SK-N-MC (cell line): ENCODE measurements around the gene MTERF2.

Source experiments
- EZH2 ChIP-seq: fragments of 200-600 bp; sonication (generic); IDR thresholded peaks from one replicate; pipeline ENCODE4 v1.6.1; 2017; ENCODE audit warnings: antibody characterized with exemption
- POLR2AphosphoS5 ChIP-seq: IDR thresholded peaks from 2 replicates; pipeline ENCODE4 v1.6.1; 2012; ENCODE audit warnings: mild to moderate bottlenecking, low read depth, low read length, borderline replicate concordance

DNA sequence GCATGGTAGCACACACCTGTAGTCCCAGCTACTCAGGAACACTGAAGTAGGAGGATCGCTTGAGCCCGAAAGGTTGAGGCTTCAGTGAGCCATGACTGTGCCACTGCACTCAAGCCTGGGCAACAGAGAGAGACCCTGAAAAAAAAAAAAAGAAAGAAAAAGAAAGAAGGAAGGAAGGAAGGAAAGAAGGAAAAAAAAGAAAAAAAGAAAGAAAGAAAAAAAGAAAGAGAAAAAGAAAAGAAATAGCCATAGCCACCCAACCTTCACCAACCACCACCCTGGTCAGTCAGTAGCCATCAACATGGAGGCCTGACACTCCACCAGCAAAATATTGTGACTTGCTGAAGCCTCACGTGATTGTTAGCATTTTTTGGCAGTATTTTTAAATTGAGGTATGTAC is 52.7 kb downstream of the MTERF2 start:
- TF ChIP-seq EZH2 (no peak), POLR2AphosphoS5 (no peak)
